SK-N-SH (cell line): Measurements from ENCODE around the gene BABAM2. TPM values are rescaled to one million over a fixed set of nuclear protein-coding genes. Genes with fewer than 3 reads are reported as not detected.

ENCODE experiments used
- CTCF ChIA-PET: fragments of 300-600, 350-600 bp; formaldehyde crosslinking; extraction: SDS; loops from one replicate; lab custom pipeline; 2021; lab: Yijun Ruan, JAX
- POLR2A ChIA-PET: fragments of 350-600 bp; sonication (Branson Sonifier 250); formaldehyde crosslinking; extraction: SDS; loops from one replicate; lab custom pipeline; 2020; ENCODE audit warnings: antibody characterized with exemption, inconsistent platforms; lab: Yijun Ruan, JAX
- DNase-seq: peaks from one replicate; pipeline ENCODE4 v3.0.0; 2012
- H2AFZ ChIP-seq: fragments of 200-600 bp; sonication (generic); 2 replicates; pipeline ENCODE4 v1.8.1; 2016; ENCODE audit warnings: antibody characterized with exemption, mild to moderate bottlenecking, low read depth
- H3F3A ChIP-seq: fragments of 200-600 bp; sonication (generic); replicated peaks from 2 replicates; pipeline ENCODE3; 2016; ENCODE audit warnings: antibody characterized with exemption, mild to moderate bottlenecking; ENCODE audit not compliant: insufficient read depth
- H3K27ac ChIP-seq, 2 experiments: fragments of 200-500 bp in 1 of 2; fragments of 200-600 bp in 1 of 2; sonication (Bioruptor generic) in 1 of 2; sonication (generic), shearing (Covaris generic) in 1 of 2; 2 replicates each; pipeline versions ENCODE4 v1.5.1 to v1.6.1; 2014 to 2016; ENCODE audit warnings: low read depth in 2 of 2, inconsistent platforms in 1 of 2, low read length in 1 of 2, mild to moderate bottlenecking in 1 of 2, mixed read lengths in 1 of 2
- H3K27me3 ChIP-seq: fragments of 200-600 bp; sonication (generic), shearing (Covaris generic); 2 replicates; pipeline ENCODE4 v1.6.1; 2016; ENCODE audit warnings: mixed run types; ENCODE audit not compliant: insufficient read depth
- H3K36me3 ChIP-seq, 2 experiments: fragments of 200-500 bp in 1 of 2; fragments of 200-600 bp in 1 of 2; sonication (Bioruptor generic) in 1 of 2; sonication (generic) in 1 of 2; replicated peaks in 1 of 2; 2 replicates each; pipeline versions ENCODE3 to v1.5.1; 2014 to 2016; ENCODE audit warnings: low read length in 1 of 2, mild to moderate bottlenecking in 1 of 2; ENCODE audit not compliant: insufficient read depth in 2 of 2, control insufficient read depth in 1 of 2
- H3K4me1 ChIP-seq, 2 experiments: fragments of 200-500 bp in 1 of 2; fragments of 200-600 bp in 1 of 2; sonication (Bioruptor generic) in 1 of 2; sonication (generic), shearing (Covaris generic) in 1 of 2; 2 replicates each; pipeline versions ENCODE4 v1.5.1 to v1.6.1; 2014 to 2016; ENCODE audit warnings: low read depth in 1 of 2, low read length in 1 of 2, mixed run types in 1 of 2; ENCODE audit not compliant: insufficient read depth in 2 of 2, control insufficient read depth in 1 of 2
- H3K4me2 ChIP-seq: fragments of 200-600 bp; sonication (generic), shearing (Covaris generic); 2 replicates; pipeline ENCODE4 v1.6.1; 2017; ENCODE audit warnings: mixed run types
- H3K4me3 ChIP-seq, 2 experiments: fragments of 200-500 bp in 1 of 2; fragments of 200-600 bp in 1 of 2; sonication (Bioruptor generic) in 1 of 2; sonication (generic), shearing (Covaris generic) in 1 of 2; 2 replicates each; pipeline versions ENCODE4 v1.5.1 to v1.8.1; 2014 to 2016; ENCODE audit warnings: low read depth in 2 of 2, inconsistent platforms in 1 of 2, low read length in 1 of 2, mild to moderate bottlenecking in 1 of 2, mixed read lengths in 1 of 2, moderate library complexity in 1 of 2
- H3K79me2 ChIP-seq: fragments of 200-600 bp; sonication (generic); 2 replicates; pipeline ENCODE4 v1.8.1; 2017; ENCODE audit warnings: mild to moderate bottlenecking; ENCODE audit not compliant: insufficient read depth
- H3K9ac ChIP-seq: fragments of 200-600 bp; sonication (generic); 2 replicates; pipeline ENCODE4 v1.6.1; 2017; ENCODE audit warnings: mixed run types
- H3K9me2 ChIP-seq: fragments of 200-600 bp; sonication (generic); 2 replicates; pipeline ENCODE4 v1.6.1; 2017; ENCODE audit warnings: mixed run types
- H3K9me3 ChIP-seq: fragments of 200-600 bp; sonication (generic); 2 replicates; pipeline ENCODE4 v1.6.1; 2017; ENCODE audit warnings: mixed run types, mild to moderate bottlenecking, moderate library complexity
- H4K20me1 ChIP-seq: fragments of 200-600 bp; sonication (generic); 2 replicates; pipeline ENCODE4 v1.6.1; 2017; ENCODE audit warnings: mild to moderate bottlenecking, mixed run types; ENCODE audit not compliant: insufficient read depth
- CTCF ChIP-seq: fragments of 200-600 bp; sonication (generic); IDR thresholded peaks from 2 replicates; pipeline ENCODE4 v1.6.1; 2017; ENCODE audit warnings: antibody characterized with exemption, mild to moderate bottlenecking, moderate library complexity
- EP300 ChIP-seq, 2 experiments: IDR thresholded peaks; 2 replicates each; pipeline versions ENCODE4 v1.4.0 to v1.6.1; 2012; ENCODE audit warnings: borderline replicate concordance in 1 of 2, low read depth in 1 of 2, low read length in 1 of 2
- EZH2phosphoT487 ChIP-seq: fragments of 200-600 bp; sonication (generic); IDR thresholded peaks from 2 replicates; pipeline ENCODE4 v1.6.1; 2017; ENCODE audit warnings: low read depth, mixed run types, mild to moderate bottlenecking, antibody characterized with exemption, moderate library complexity, borderline replicate concordance
- GATA2 ChIP-seq: sonication (generic); formaldehyde crosslinking; IDR thresholded peaks from 2 replicates; pipeline ENCODE4 v1.5.0; 2020; ENCODE audit warnings: mild to moderate bottlenecking, missing genetic modification reagents
- MXI1 ChIP-seq: IDR thresholded peaks from 2 replicates; pipeline ENCODE4 v1.6.1; 2012; ENCODE audit warnings: mild to moderate bottlenecking, low read depth, low read length, improper control_type of control experiment
- NFIC ChIP-seq: IDR thresholded peaks from 2 replicates; pipeline ENCODE4 v1.4.0; 2012; ENCODE audit warnings: borderline replicate concordance
- NRF1 ChIP-seq: IDR thresholded peaks from 2 replicates; pipeline ENCODE4 v1.6.1; 2012; ENCODE audit warnings: low read depth, mild to moderate bottlenecking, low read length
- RCOR1 ChIP-seq: fragments of 150-350 bp; IDR thresholded peaks from 2 replicates; pipeline ENCODE4 v1.6.1; 2017; ENCODE audit warnings: antibody characterized with exemption, low read length
- REST ChIP-seq: IDR thresholded peaks from 2 replicates; pipeline ENCODE4 v1.6.1; 2012; ENCODE audit warnings: mild to moderate bottlenecking, low read depth, low read length, moderate library complexity
- SMC3 ChIP-seq: IDR thresholded peaks from 2 replicates; pipeline ENCODE4 v1.6.1; 2012; ENCODE audit warnings: low read depth, low read length, improper control_type of control experiment
- TAF1 ChIP-seq: IDR thresholded peaks from 2 replicates; pipeline ENCODE4 v1.6.1; 2012; ENCODE audit warnings: low read depth, mild to moderate bottlenecking, low read length, moderate library complexity, borderline replicate concordance
- TEAD4 ChIP-seq: IDR thresholded peaks from 2 replicates; pipeline ENCODE4 v1.4.0; 2012; ENCODE audit warnings: mild to moderate bottlenecking, borderline replicate concordance; ENCODE audit not compliant: insufficient read depth
- YY1 ChIP-seq: IDR thresholded peaks from 2 replicates; pipeline ENCODE4 v1.4.0; 2012; ENCODE audit warnings: low read depth, mild to moderate bottlenecking
- WGBS: methylation state at CpG from one replicate; pipeline ENCODE4 v1.1.6; 2017; ENCODE audit warnings: low lambda C conversion rate; 5-methylcytosine and 5-hydroxymethylcytosine counted together
- polyA plus RNA-seq, 3 experiments: library from polyadenylated mRNA; depleted of rRNA; stranded (reverse); fragments of >200 nt; gene quantifications; 2 replicates each; pipeline ENCODE4 v1.2.3, GENCODE V29; 2012
- TF ChIP-seq, protein P1 (sequence below): IDR thresholded peaks from 2 replicates; pipeline ENCODE4; 2012
- TF ChIP-seq, protein P2 (sequence below): IDR thresholded peaks from 2 replicates; pipeline ENCODE4 v1.4.0; 2012; ENCODE audit warnings: low read depth

The BABAM2 gene
- polyA plus RNA-seq, 1 of the 3 experiments (the other 2 are of a cell fraction), result 34.0 TPM

DNA sequence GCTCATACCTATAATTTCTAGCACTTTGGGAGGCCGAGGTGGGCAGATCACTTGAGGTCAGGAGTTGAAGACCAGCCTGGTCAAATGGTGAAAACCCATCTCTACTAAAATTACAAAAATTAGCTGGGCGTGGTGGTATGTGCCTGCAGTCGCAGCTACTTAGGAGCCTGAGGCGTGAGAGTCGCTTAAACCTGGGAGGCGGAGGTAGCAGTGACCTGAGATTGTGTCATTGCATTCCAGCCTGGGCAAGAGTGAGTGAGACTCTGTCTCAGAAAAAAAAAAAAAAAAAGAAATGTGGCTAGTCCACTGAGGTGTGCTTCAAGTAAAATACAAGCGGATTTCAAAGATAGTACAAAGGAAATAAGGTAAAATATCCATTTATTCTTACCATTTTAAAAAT is 46.5 kb upstream of the BABAM2 start:
- no peak for TF ChIP-seq NFIC
- no peak for DNase-seq
- 92% methylated on average over 7 of the region's 7 CpGs for WGBS
- ChIA-PET CTCF (interaction anchor here (0.6 to 1.7 kb wide), 2 partner anchors 21 to 38 kb away, joined by 3 to 5 read pairs; no protein-coding TSS in a partner anchor), POLR2A (no interaction called here)
- no peak overlapping the region for H2AFZ ChIP-seq
- H3K4me1 ChIP-seq, result peaks cover 0 to 6% of the 10 kb centered on the region in 2 experiments; a peak in 2 of 4 replicates
- no peaks in the 10 kb centered on the region for H3K27me3 ChIP-seq
- H3K4me3 ChIP-seq, result no peak overlapping the region
- H3K36me3 ChIP-seq, result no peaks in the 10 kb centered on the region
- no peaks in the 10 kb centered on the region for H3K9me2 ChIP-seq
- no peak overlapping the region for H3K9ac ChIP-seq
- no peaks in the 10 kb centered on the region for H4K20me1 ChIP-seq
- H3K9me3 ChIP-seq, result no peaks in the 10 kb centered on the region
- no peak overlapping the region for H3K4me2 ChIP-seq
- no peaks in the 10 kb centered on the region for H3F3A ChIP-seq
- no peaks in the 10 kb centered on the region for H3K79me2 ChIP-seq
- no peak overlapping the region for H3K27ac ChIP-seq

DNA sequence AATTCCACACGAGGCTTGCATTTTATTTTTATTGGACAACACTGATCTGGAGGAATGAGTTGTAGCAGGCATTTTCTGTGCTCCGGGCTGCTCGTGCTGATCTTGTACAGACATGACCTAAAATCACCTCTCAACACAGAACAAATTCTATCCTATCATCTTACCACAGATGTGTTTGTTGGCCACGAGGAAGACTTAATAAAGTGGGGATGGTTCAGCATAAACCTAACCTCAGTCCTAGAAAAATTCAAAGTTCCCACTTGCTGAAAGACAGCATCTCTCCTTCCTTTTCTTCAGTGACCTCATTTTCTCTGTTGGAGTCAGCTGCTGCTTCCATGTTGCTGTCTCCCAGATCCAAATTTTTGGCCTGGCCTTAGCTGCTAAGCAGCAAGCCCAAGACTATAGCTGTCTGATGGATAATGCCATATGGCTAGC is 45.7 kb upstream of the BABAM2 start:
- WGBS, result 69% methylated on average over 4 of the region's 4 CpGs
- Histone ChIP-seq H3K9ac (no peak overlapping the region), H2AFZ (no peak overlapping the region), H3K36me3 (no peaks in the 10 kb centered on the region), H3K4me1 (no peaks in the 10 kb centered on the region), H3K9me3 (no peaks in the 10 kb centered on the region), H3K9me2 (no peaks in the 10 kb centered on the region), H3K4me2 (no peak overlapping the region), H3F3A (no peaks in the 10 kb centered on the region), H3K79me2 (no peaks in the 10 kb centered on the region), H4K20me1 (no peaks in the 10 kb centered on the region), H3K27me3 (no peaks in the 10 kb centered on the region), H3K4me3 (no peak overlapping the region), H3K27ac (no peak overlapping the region)
- no peak for DNase-seq
- CTCF ChIA-PET, result interaction anchor here (1.0 to 1.9 kb wide), 3 partner anchors 14 to 161 kb away, joined by 3 to 6 read pairs (median 4); no protein-coding TSS in a partner anchor
- TF ChIP-seq EZH2phosphoT487 (no peak), SMC3 (no peak), GATA2 (CRISPR knock-in tag) (no peak)
- TF ChIP-seq, protein P1, sequence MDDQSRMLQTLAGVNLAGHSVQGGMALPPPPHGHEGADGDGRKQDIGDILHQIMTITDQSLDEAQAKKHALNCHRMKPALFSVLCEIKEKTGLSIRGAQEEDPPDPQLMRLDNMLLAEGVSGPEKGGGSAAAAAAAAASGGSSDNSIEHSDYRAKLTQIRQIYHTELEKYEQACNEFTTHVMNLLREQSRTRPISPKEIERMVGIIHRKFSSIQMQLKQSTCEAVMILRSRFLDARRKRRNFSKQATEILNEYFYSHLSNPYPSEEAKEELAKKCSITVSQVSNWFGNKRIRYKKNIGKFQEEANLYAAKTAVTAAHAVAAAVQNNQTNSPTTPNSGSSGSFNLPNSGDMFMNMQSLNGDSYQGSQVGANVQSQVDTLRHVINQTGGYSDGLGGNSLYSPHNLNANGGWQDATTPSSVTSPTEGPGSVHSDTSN, result no peak
- TF ChIP-seq, protein P2, sequence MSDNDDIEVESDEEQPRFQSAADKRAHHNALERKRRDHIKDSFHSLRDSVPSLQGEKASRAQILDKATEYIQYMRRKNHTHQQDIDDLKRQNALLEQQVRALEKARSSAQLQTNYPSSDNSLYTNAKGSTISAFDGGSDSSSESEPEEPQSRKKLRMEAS, result no peak
- POLR2A ChIA-PET, result interaction anchor here (0.7 kb wide), 1 partner anchor 46 kb away, joined by 3 read pairs; the partner anchor contains the start of genes BABAM2 and RBKS

DNA sequence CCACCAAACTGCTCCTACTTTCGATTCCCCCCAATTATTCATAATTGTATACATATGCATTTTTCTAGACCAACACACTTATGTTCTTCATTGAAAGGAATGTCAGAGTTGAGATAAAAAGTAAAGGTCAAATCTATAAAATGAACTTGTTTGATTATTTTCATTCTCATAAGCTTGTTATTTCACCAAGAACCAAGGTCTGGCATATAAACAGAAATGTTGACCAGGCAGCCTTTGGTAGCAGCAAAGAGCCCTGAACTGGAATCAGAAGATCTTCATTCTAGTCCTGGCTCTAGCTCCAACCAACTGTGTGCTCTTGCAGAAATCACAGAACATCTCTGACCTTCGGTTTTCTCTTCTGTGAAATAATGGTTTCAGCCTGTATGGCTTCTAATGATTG is 43.2 kb upstream of the BABAM2 start:
- ChIA-PET POLR2A (no interaction called here), CTCF (interaction anchor here (1.3 to 2.8 kb wide), 8 partner anchors 9 to 241 kb away, joined by 3 to 9 read pairs (median 4); no protein-coding TSS in a partner anchor)
- TF ChIP-seq NFIC (no peak), EZH2phosphoT487 (no peak), EP300 (IDR thresholded peaks at IDR 0.05; ENCODE audit: borderline replicate concordance in 1 of 2, low read depth in 1 of 2, low read length in 1 of 2) (no peak), RCOR1 (no peak), TEAD4 (no peak), GATA2 (CRISPR knock-in tag) (no peak), NRF1 (no peak), CTCF (no peak), MXI1 (no peak), REST (no peak), TAF1 (no peak), YY1 (no peak)

More for the DNA sequence above, 43.2 kb upstream of the BABAM2 start:
- no peak overlapping the region for H3K4me3 ChIP-seq
- no peaks in the 10 kb centered on the region for H3K79me2 ChIP-seq
- no peaks in the 10 kb centered on the region for H3F3A ChIP-seq
- no peak for DNase-seq
- no peak overlapping the region for H2AFZ ChIP-seq
- H3K9me2 ChIP-seq, result no peaks in the 10 kb centered on the region
- H3K27me3 ChIP-seq, result no peaks in the 10 kb centered on the region
- H3K27ac ChIP-seq, result no peak overlapping the region
- no peak overlapping the region for H3K9ac ChIP-seq
- no peaks in the 10 kb centered on the region for H3K9me3 ChIP-seq
- 87% methylated on average over 2 of the region's 2 CpGs for WGBS
- no peaks in the 10 kb centered on the region for H3K4me1 ChIP-seq
- H3K4me2 ChIP-seq, result no peak overlapping the region
- H4K20me1 ChIP-seq, result no peaks in the 10 kb centered on the region
- H3K36me3 ChIP-seq, result no peaks in the 10 kb centered on the region
